Ecto neural progenitor cell (in vitro differentiated cells): Measurements from ENCODE around the gene CHMP4B.

Experiments
- DNase-seq: peaks from one replicate; pipeline ENCODE4 v3.0.0-alpha.2; 2018; ENCODE audit warnings: low spot score

Gene CHMP4B

DNA sequence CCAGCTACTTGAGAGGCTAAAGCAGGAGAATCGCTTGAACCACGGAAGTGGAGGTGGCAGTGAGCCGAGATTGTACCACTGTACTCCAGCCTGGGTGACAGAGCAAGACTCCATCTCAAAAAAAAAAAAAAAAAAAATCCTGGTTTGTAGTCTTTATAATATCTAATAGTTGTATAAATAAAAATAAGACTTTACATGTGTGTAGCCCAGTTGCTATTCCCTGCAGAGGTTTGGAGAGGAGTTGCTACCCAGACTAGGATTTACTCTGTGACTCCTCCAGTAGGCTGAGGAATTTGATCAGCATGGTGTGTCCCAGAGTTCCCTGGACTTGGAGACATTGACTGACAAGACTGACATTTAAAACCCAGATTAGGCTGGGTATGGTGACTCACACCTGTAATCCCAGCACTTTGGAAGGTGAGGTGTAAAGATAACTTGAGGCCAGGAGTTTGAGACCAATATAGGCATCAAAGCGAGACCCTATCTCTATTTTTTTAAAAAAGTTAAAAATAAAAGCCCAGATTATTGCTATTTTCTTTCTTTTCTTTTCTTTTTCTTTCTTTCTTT is 10.2 kb downstream of the CHMP4B start:
- no peak for DNase-seq

- DNase-seq = no peak
Observed at GRCh38 chr20:33822423-33822822, 11.3 kb downstream of the CHMP4B start.

DNA sequence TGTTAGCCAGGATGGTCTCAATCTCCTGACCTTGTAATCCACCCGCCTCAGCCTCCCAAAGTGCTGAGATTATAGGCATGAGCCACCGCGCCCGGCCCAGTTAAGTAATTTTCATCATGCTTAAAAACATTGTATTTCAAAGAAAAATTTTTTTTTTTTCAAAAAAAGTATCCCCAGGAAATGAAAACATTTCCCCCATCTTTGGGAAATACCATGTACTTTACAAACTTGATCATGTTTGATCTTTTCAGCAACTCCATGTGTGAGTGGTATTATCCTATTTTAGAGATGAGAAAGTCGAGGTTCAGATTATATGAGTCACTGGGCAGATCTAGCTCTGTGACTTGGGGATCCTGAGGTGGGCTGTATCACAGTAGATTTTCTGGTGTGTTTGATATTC is 11.8 kb downstream of the CHMP4B start:
- DNase-seq = no peak

GRCh38 chr20:33824852-33825251 is 13.7 kb downstream of the CHMP4B start:
- DNase-seq = no peak

DNA sequence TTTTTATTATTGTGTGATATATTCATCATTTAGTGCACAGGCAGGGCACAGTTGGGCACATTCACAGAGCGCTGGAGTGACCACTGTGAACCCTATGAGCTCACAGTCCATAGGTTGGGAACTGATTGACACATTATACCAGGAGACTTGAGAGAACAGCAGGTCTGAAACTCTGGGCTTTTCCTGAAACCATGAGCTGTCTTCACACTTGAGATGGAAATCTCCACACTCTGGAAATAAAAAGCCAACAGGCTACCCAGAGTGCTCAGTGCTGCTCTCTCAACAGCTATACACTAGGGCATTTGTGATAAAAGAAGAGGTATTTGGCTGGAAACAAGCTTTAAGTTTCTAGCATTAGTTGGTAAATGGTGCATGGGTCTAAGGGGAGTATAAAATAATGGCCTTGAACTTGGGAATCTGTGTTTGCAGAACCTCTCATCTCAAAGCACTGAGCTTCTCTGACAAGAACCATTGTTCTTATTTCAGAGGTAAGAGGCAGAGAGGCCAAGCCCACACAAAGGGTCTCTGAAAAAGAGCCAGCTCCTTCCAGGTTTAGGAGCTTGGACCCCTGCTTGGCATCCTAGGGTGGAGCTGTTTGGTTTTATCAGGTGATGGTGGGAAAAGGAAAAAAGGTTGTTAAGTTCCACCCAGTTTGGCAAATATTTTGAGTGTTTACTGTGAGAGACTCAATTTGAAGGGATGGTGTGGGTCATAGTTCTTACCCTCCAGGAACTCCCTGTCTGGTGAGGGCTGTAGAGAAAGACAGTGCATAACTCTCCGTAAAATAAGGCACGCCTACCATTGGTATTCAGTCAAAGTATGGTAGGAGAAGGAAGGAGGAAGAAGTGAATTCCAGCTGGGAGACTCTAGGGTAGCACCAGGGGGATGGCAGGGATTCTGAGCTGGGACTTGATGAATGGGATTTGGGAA is 14.5 kb downstream of the CHMP4B start:
- no peak for DNase-seq

DNA sequence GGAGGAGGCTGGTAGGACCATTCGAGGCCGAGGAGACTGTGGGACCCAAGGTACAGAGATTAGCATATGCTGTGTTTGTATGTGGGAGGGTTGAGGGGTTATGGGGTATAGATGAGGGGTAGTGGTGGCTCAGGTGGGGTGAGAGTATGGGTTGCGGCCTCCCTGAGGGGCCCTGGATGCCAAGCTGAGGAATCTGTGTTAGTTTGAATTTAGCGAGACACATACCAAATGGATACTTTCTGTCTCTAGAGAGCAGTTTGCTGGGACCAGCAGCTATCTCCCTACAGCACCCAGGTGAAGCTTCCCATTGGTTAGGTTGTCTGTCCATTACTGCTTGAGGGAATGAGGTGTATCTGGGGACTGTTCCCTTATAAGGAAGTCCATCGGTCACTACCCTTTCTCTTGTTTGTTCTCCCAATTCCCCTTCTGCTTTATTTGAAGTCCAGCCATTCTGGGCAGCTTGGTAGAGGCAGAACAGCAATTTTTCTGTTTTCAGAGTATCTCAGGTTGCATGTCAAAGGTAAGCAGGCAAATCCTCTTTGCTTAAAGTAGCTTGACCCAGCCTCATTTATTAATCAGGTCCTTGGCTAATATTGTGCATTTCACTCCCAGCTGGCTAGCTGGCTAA is 15.2 kb downstream of the CHMP4B start:
- DNase-seq = no peak

- DNase-seq = no peak
Observed at GRCh38 chr20:33827109-33827508, 16.0 kb downstream of the CHMP4B start.

DNA sequence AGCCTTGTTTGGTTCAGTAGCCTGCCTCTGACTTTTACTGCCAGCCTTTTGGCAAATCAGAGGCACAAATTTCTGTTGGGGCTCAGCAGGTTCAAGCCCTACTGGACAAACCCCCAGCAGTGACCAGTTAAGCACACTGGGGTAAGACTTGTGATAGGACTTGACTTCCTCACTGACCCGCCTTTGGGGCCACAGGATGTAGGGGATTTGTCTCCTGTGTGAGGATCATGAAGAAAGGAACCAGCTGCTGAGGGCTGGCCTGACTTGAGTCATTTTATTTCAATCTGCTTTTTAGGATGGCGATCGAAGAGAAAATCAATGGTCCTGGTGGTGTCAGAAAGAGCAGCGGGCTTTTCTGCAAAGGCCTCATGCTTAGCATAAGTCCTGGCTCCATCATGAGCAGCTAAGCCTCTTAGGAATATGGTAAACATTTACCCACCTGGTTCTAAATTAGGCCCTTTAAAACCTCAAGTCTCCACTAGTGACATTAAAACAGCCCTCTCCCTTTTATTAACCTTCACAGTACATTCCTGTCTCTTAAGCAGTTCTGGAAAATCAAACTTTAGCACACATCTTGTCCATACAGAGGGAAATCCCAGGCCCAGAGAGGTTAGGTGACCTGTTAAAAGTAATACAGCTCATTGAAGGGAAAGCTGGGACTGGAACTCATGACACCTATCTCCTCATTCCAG is 16.6 kb downstream of the CHMP4B start:
- no peak for DNase-seq

GRCh38 chr20:33828326-33828844 is 17.2 kb downstream of the CHMP4B start:
- DNase-seq = no peak

DNA sequence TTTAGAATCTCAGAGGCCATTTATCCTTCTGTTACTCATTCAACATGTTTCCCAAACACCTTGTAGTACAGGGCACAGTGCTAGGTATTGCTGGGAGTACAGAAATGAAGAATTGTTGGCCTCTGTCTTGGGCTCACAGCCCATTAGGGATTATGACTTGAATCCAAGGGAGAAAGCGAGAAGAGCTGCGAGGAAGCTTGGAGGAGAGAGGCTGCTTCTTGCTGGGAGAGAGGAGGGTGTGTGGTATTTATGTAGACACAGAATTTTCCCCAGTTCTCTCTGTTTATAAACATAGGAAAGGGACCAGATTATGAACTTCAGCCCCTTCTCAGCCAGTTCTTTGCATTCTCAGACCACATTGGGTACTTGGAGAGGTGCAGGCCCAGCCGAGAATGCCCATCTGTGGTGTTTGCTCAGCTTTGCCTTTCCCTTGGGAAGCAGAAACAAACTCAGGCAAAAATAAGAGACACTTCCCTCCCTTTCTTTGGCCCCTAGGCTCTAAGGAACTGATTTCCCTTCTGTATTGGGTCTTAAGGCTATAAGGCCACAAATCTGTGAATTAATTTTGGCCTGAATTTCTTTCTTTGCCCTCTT is 17.9 kb downstream of the CHMP4B start:
- no peak for DNase-seq

- DNase-seq = no peak
Observed at GRCh38 chr20:33829636-33830035, 18.5 kb downstream of the CHMP4B start.

DNA sequence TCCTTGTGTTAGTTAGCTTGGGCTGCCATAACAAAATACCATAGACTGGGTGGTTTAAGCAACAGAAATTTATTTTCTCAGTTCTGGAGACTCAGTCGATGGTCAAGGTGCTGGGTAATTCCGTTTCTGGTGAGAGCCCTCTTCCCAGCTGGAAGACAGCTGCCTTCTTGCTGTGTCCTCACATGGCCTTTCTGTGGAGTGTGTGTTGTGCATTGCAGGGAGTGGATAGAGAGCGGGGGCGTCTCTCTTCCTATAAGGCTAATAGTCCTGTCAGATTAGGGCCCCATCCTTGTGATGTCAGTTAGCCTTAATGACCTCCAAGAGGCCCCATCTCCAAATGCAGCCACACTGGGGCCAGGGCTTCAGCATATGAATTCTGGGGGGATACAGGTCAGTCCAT is 19.2 kb downstream of the CHMP4B start:
- DNase-seq = no peak

- peak; percentile 52 for DNase-seq
Observed at GRCh38 chr20:33832103-33832804, 21.1 kb downstream of the CHMP4B start.

DNA sequence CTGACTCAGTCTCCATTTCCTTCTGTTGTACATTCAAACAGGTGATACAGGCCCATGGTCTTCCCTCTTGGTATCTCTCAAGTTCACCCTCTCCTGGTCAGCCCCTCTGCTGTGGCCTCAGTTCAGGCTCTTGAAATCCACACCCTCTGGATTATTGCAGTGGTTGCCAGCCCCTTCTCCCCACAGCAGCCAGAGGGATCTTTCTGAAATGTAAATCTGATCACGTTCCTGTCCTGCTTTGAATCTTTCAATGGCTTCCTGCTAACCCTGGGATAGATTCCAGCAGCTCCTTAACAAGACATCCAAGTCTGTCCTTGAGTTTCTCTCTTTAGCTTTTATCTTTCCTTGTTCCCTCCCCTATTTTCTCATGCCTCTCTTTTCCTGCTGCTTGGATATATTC is 22.2 kb downstream of the CHMP4B start:
- no peak for DNase-seq

GRCh38 chr20:33835615-33836172 is 24.5 kb downstream of the CHMP4B start:
- no peak for DNase-seq

DNA sequence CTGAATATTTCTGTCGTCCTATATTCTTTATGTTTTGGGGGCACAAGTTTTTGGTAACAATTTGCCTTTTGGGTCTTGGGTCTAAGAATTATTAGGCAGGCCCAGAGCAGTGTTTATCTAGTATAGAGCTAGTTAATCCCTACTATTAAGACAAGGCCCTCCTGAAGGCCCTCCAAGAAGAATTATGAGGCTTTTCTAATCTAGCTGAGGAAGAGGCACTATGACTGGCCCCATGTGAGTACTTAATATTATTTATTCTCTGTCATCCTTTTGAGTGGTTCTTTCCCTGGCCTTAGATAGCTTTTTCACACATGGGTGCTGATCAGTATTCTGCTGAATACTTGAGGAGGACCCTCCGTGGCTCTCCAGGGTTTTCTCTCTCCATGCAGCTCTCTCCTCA is 25.1 kb downstream of the CHMP4B start:
- DNase-seq = no peak

GRCh38 chr20:33837096-33837830 is 26.1 kb downstream of the CHMP4B start:
- no peak for DNase-seq

GRCh38 chr20:33838035-33838864 is 27.1 kb downstream of the CHMP4B start:
- DNase-seq = no peak

DNA sequence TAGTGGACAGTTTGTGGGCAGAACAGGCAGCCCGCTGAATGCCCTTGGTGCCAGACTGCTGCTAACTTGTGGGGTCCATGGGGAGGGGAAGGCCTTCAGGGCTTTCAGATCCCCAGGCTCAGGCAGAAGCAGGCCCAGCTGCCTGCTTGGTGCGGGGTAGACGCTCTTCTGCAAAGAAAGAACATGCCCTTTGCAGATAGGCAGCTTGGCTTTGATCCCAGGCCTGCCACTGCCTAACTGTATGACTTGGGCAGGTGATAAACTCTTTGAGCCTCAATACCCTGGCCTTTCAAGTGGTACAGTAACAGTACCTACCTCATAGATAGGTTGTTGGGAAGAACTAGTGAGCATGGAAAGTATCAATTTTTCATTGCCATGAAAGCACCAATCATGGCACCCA is 28.4 kb downstream of the CHMP4B start:
- DNase-seq = no peak
